Heart left ventricle (tissue), 16 donors: ENCODE data around the gene ATP7B. TPM values are rescaled to one million over a fixed set of nuclear protein-coding genes. Genes with fewer than 3 reads are reported as not detected.

Experiments
- ATAC-seq, 4 donors: fragments of 200-7000 bp; cut with Tn5 transposase; one replicate each; pipeline ENCODE4 v1.9.1; 2020 to 2022; ENCODE audit warnings: moderate library complexity in 4 of 4, mild to moderate bottlenecking in 3 of 4, moderate number of reproducible peaks in 1 of 4
- DNase-seq, 5 donors: peaks; one replicate each; pipeline ENCODE4 v3.0.0-alpha.2; 2020
- H3K27ac ChIP-seq, 12 donors: fragments of 200-600 bp; sonication (generic) in 4 of 12; one replicate each; pipeline versions ENCODE4 v1.5.0 to v1.8.0; 2016 to 2022; ENCODE audit warnings: mild to moderate bottlenecking in 2 of 12
- H3K27me3 ChIP-seq, 9 donors: fragments of 200-600 bp; sonication (generic) in 2 of 9; one replicate each; pipeline versions ENCODE4 v1.5.1 to v1.8.0; 2016 to 2022; ENCODE audit warnings: mild to moderate bottlenecking in 3 of 9
- H3K36me3 ChIP-seq, 9 donors: fragments of 200-600 bp; sonication (generic) in 2 of 9; one replicate each; pipeline versions ENCODE4 v1.5.0 to v1.8.0; 2018 to 2022; ENCODE audit warnings: mild to moderate bottlenecking in 2 of 9
- H3K4me1 ChIP-seq, 12 donors: fragments of 200-600 bp; sonication (generic) in 4 of 12; one replicate each; pipeline versions ENCODE4 v1.5.0 to v1.8.0; 2016 to 2022; ENCODE audit warnings: mild to moderate bottlenecking in 3 of 12
- H3K4me3 ChIP-seq, 12 donors: fragments of 200-600 bp; sonication (generic) in 4 of 12; one replicate each; pipeline versions ENCODE4 v1.5.0 to v1.8.0; 2017 to 2022; ENCODE audit warnings: mild to moderate bottlenecking in 9 of 12, moderate library complexity in 4 of 12
- H3K9me3 ChIP-seq, 12 donors: fragments of 200-600 bp; sonication (generic) in 4 of 12; one replicate each; pipeline versions ENCODE4 v1.5.0 to v1.8.0; 2016 to 2022; ENCODE audit warnings: mild to moderate bottlenecking in 1 of 12
- POLR2A ChIP-seq, 2 donors: fragments of 450-650 bp; IDR thresholded peaks; one replicate each; pipeline ENCODE4 v1.6.1; 2017; ENCODE audit warnings: antibody characterized with exemption in 2 of 2, mild to moderate bottlenecking in 2 of 2, moderate library complexity in 2 of 2
- WGBS, 4 donors: extraction: QIAGEN DNeasy Blood & Tissue Kit in 2 of 4; methylation state at CpG; one replicate each; pipeline versions ENCODE4 v1.1.5 to v1.1.7; 2013 to 2018; 5-methylcytosine and 5-hydroxymethylcytosine counted together
- intact Hi-C, 10 donors: fragments of 100-400 bp; cut with DNase I; formaldehyde crosslinking; loops; one replicate each; pipeline versions ENCODE4 v1.11.1 to v1.14.2; 2022
- polyA plus RNA-seq, 2 donors: library from polyadenylated mRNA; stranded (reverse); fragments of 200-250 nt; gene quantifications; one replicate each; pipeline ENCODE4 v1.2.3, GENCODE V29; 2013
- total RNA-seq, 9 donors: library from RNA; depleted of rRNA in 2 of 9; stranded (reverse); fragments of >200 nt in 2 of 9; fragmentation: NEBNext Ultra II Directional in 3 of 9; extraction: Animal tissue kit (Norgen Biotek cat#: 25700) in 3 of 9; gene quantifications; one replicate each; pipeline versions ENCODE4 v1.1.0 to v1.2.4, GENCODE V29; 2016 to 2023
- TF ChIP-seq, protein P1 (sequence below), 12 donors: fragments of 200-600 bp; sonication (generic) in 4 of 12; IDR thresholded peaks; one replicate each; pipeline versions ENCODE4 v1.5.0 to v1.8.0; 2018 to 2022; ENCODE audit warnings: antibody characterized with exemption in 12 of 12, mild to moderate bottlenecking in 5 of 12
- donor health status: ischemic (EF 13 %, LVEDD 7.1; RV severe dilation, severe dysfunction).
- donor health status: healthy with polysubstance abuse.
- donor health status: DM: no; HTN: yes; CAD: no.
- donor health status: DM: no; HTN: no; CAD: no.
- donor health status: ischemic (EF 25% LVEDD 6.9; RV normal size, moderate dysfunction).
- donor health status: ischemic (EF 25% LVEDD 5.7; RV mildly dilated, moderate dysfunction).
- donor health status: healthy.
- donor health status: DM: yes; HTN: yes; CAD: no.
- donor health status: ischemic (EF 35%, LVEDD 5.7; RV mildly dilated, moderate dysfunction).
- donor health status: nonischemic (EF 11% LVEDD 7.7; RV severe dilation, severe dysfunction).
- donor health status: DM: yes; HTN: yes; CAD: no.
- donor health status: PGD.
- donor health status: ischemic (EF 29% LVEDD 5.4; RV normal size, mild dysfunction).
- donor health status: nonischemic (EF 23%, LVEDD 6.1; RV moderate dilation, normal function).

The ATP7B gene
- total and polyA plus RNA-seq, 11 donors, result 2.7 to 11.4 (median 4.3) TPM

- intact Hi-C loops, result no loop called here
- Histone ChIP-seq H3K4me3 (no peak overlapping the region), H3K27me3 (no peaks in the 10 kb centered on the region), H3K27ac (no peak overlapping the region), H3K36me3 (peaks cover 0 to 76% (median 60%) of the 10 kb centered on the region in 9 donors), H3K9me3 (no peaks in the 10 kb centered on the region), H3K4me1 (peaks cover 0 to 7% (median 0%) of the 10 kb centered on the region in 12 donors)
- TF ChIP-seq, protein P1, sequence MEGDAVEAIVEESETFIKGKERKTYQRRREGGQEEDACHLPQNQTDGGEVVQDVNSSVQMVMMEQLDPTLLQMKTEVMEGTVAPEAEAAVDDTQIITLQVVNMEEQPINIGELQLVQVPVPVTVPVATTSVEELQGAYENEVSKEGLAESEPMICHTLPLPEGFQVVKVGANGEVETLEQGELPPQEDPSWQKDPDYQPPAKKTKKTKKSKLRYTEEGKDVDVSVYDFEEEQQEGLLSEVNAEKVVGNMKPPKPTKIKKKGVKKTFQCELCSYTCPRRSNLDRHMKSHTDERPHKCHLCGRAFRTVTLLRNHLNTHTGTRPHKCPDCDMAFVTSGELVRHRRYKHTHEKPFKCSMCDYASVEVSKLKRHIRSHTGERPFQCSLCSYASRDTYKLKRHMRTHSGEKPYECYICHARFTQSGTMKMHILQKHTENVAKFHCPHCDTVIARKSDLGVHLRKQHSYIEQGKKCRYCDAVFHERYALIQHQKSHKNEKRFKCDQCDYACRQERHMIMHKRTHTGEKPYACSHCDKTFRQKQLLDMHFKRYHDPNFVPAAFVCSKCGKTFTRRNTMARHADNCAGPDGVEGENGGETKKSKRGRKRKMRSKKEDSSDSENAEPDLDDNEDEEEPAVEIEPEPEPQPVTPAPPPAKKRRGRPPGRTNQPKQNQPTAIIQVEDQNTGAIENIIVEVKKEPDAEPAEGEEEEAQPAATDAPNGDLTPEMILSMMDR (IDR thresholded peaks at IDR 0.05), result no peak
- TF ChIP-seq POLR2A (IDR thresholded peaks at IDR 0.05), result no peak
- 94 to 97% (median 95%) methylated on average over 3 of the region's 3 CpGs for WGBS, 4 donors
- DNase-seq (no peak), ATAC-seq (no peak)
Measured at GRCh38 chr13:52026246-52026626, 15.0 kb upstream of the ATP7B start.

DNA sequence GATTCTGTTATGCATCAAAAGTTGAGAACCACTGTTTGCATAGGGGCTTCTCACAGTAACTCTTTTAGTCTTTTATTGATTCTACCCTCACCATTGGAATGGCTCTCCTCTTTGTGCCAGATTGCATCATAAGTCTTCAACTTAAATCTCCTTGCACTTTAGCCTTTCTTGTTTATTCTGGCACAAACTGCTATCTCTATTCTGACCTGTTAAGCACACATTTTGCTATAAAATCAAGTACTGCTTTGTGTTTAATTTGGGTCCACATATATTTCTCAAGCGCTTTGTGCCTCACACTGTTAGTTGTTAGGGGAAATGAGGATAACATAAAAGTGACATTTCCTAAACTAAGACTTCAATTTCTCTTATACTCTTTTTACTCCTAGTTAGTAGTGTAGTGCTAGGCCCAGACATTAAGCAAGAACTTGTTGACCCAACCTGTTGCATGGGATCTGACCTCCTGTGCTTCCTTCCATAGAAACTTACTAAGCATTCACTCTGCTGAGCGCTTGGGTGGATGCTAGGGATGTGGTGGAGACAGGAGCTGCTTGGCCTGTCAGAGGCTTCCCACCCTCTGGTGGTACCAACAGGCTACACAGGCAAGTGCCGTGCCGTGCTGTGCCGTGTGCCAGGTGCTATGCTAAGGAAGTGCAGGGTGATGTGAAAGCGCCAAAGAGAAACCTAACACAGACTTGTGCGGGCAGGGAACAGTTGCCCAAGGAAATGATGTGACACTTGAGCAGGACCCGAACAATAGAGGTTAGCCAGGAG is 14.4 kb upstream of the ATP7B start:
- intact Hi-C loops, result no loop called here
- no peak overlapping the region for H3K4me3 ChIP-seq
- H3K4me1 ChIP-seq, result peaks cover 0 to 7% (median 0%) of the 10 kb centered on the region in 12 donors
- peak in 1 of 4 donors; percentile 39 for ATAC-seq
- H3K9me3 ChIP-seq, result no peaks in the 10 kb centered on the region
- no peaks in the 10 kb centered on the region for H3K27me3 ChIP-seq
- no peak for DNase-seq
- no peak overlapping the region for H3K27ac ChIP-seq
- 92 to 99% (median 96%) methylated on average over 8 of the region's 8 CpGs for whole genome bisulfite sequencing, 4 donors
- TF ChIP-seq, protein P1 (IDR thresholded peaks at IDR 0.05), result no peak
- no peak for TF ChIP-seq POLR2A (IDR thresholded peaks at IDR 0.05)
- H3K36me3 ChIP-seq, result peaks cover 0 to 82% (median 65%) of the 10 kb centered on the region in 9 donors

GRCh38 chr13:52024481-52024880 is 13.2 kb upstream of the ATP7B start, which contains the start of gene UTP14C:
TSS of gene UTP14C (plus strand) at chr13:52024691. CDS start at chr13:52028805, 4,114 bp downstream.
- Histone ChIP-seq H3K36me3 (peaks cover 0 to 94% (median 76%) of the 10 kb centered on the region in 9 donors), H3K4me1 (peaks cover 0 to 7% (median 0%) of the 10 kb centered on the region in 12 donors), H3K4me3 (no peak within 1 kb of the TSS), H3K27ac (no peak within 1 kb of the TSS), H3K27me3 (no peaks in the 10 kb centered on the region), H3K9me3 (no peaks in the 10 kb centered on the region)
- no peak for TF ChIP-seq POLR2A (IDR thresholded peaks at IDR 0.05)
- TF ChIP-seq, protein P1 (IDR thresholded peaks at IDR 0.05), result no peak
- intact Hi-C loops, result no loop called here
- no peak for ATAC-seq
- WGBS, 4 donors, result 95 to 99% (median 97%) methylated on average over 3 of the region's 3 CpGs
- no peak for DNase-seq

- H3K36me3 ChIP-seq, result peaks cover 0 to 92% (median 75%) of the 10 kb centered on the region in 9 donors
- intact Hi-C loops, result no loop called here
Measured at GRCh38 chr13:52022356-52022755, 11.1 kb upstream of the ATP7B start.

More at GRCh38 chr13:52022356-52022755, 11.1 kb upstream of the ATP7B start:
- DNase-seq, result no peak
- 95 to 100% (median 98%) methylated on average over 2 of the region's 2 CpGs for WGBS, 4 donors
- no peak for ATAC-seq
- H3K27me3 ChIP-seq, result no peaks in the 10 kb centered on the region
- no peaks in the 10 kb centered on the region for H3K9me3 ChIP-seq
- peaks cover 0 to 7% (median 0%) of the 10 kb centered on the region in 12 donors for H3K4me1 ChIP-seq
- no peak overlapping the region for H3K4me3 ChIP-seq
- TF ChIP-seq POLR2A (IDR thresholded peaks at IDR 0.05), result no peak
- TF ChIP-seq, protein P1 (IDR thresholded peaks at IDR 0.05), result no peak
- no peak overlapping the region for H3K27ac ChIP-seq
